GM23248 (cell line): ENCODE results near the gene CELA3B.
"Not testable (repeated sequence)": the region's sequence is repeated elsewhere in the genome, so short reads cannot be mapped to it uniquely, and the experiment has no call there.

Experiments used
- EZH2 ChIP-seq: fragments of 200-600 bp; sonication (generic); IDR thresholded peaks from 2 replicates; pipeline ENCODE4 v1.6.1; 2018; ENCODE audit warnings: antibody characterized with exemption, mild to moderate bottlenecking; ENCODE audit not compliant: insufficient read depth, poor library complexity, severe bottlenecking
- EZH2phosphoT487 ChIP-seq: fragments of 200-600 bp; sonication (generic); IDR thresholded peaks from 2 replicates; pipeline ENCODE4 v1.6.1; 2018; ENCODE audit warnings: antibody characterized with exemption, moderate library complexity, mild to moderate bottlenecking, low read depth; ENCODE audit not compliant: insufficient read depth

DNA sequence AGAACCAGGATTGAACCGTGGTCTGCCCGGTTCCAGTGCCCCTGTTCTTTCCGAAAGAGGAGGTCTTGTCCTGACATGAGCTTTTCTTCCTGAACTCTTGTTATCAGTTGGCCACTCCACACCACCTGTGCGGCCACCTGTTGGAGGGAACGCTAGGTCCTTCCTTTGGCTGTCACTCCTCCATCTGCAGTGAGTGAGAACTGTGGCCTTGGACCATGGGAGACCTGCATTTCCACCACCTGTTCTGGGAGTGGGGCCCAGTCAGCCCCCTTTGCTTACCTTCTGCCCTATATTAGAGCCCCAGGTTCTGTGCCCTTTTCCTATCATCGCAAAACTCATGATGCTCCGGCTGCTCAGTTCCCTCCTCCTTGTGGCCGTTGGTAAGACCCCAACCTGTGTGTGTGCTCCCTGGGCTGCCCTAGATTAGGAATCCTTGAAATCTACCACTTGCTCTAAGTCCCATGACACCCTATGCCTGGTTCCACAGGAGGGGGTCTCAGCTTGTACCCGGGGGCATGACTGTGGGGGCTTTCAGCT is at the start of gene CELA3B:
- TF ChIP-seq EZH2, EZH2phosphoT487: not testable (repeated sequence)
